GM19035 (cell line): Measurements from ENCODE around the gene LIMS1.
"Not testable (repeated sequence)": the region's sequence is repeated elsewhere in the genome, so short reads cannot be mapped to it uniquely, and the experiment has no call there.

Experiments used
- ATAC-seq: cut with Tn5 transposase; IDR thresholded peaks from one replicate; pipeline ENCODE4 v1.9.1; 2021; ENCODE audit not compliant: unreplicated experiment

LIMS1 gene

GRCh38 chr2:108533832-108534583 lies at the start of gene LIMS1:
LIMS1 (plus strand) TSS chr2:108534470; CDS start chr2:108534563, 93 bp downstream.
- ATAC-seq = peak; percentile 84

- ATAC-seq = no peak
These were observed 49.0 kb upstream of the LIMS1 start for GRCh38 chr2:108485253-108485652.

- ATAC-seq = no peak
These were observed 43.7 kb upstream of the LIMS1 start for GRCh38 chr2:108490506-108491122.

- no peak for ATAC-seq
These were observed 42.4 kb upstream of the LIMS1 start for GRCh38 chr2:108491848-108492247.

- ATAC-seq = no peak
These were observed 41.9 kb upstream of the LIMS1 start for GRCh38 chr2:108492364-108492763.

GRCh38 chr2:108496167-108496566 lies 38.1 kb upstream of the LIMS1 start:
- not testable (repeated sequence) for ATAC-seq

GRCh38 chr2:108507620-108508019 lies 26.6 kb upstream of the LIMS1 start:
- ATAC-seq = not testable (repeated sequence)

GRCh38 chr2:108512431-108512830 lies 21.8 kb upstream of the LIMS1 start:
- not testable (repeated sequence) for ATAC-seq

- not testable (repeated sequence) for ATAC-seq
These were observed 19.8 kb upstream of the LIMS1 start for GRCh38 chr2:108514478-108514877.

- not testable (repeated sequence) for ATAC-seq
These were observed 9.6 kb upstream of the LIMS1 start for GRCh38 chr2:108524688-108525087.

- not testable (repeated sequence) for ATAC-seq
These were observed 9.0 kb upstream of the LIMS1 start for GRCh38 chr2:108525258-108525657.

- ATAC-seq = no peak
These were observed 2.6 kb upstream of the LIMS1 start for GRCh38 chr2:108531674-108532055.

GRCh38 chr2:108534584-108535356 lies 500 bp downstream of the LIMS1 start:
- peak; percentile 39 for ATAC-seq

- ATAC-seq = no peak
These were observed 1.0 kb downstream of the LIMS1 start for GRCh38 chr2:108535357-108535631.

GRCh38 chr2:108536133-108536780 lies 2.0 kb downstream of the LIMS1 start:
- no peak for ATAC-seq

- ATAC-seq = no peak
These were observed 2.6 kb downstream of the LIMS1 start for GRCh38 chr2:108536911-108537310.

- ATAC-seq = no peak
These were observed 3.8 kb downstream of the LIMS1 start for GRCh38 chr2:108538000-108538625.

- no peak for ATAC-seq
These were observed 7.2 kb downstream of the LIMS1 start for GRCh38 chr2:108541451-108541850.

- no peak for ATAC-seq
These were observed 7.8 kb downstream of the LIMS1 start for GRCh38 chr2:108542071-108542470.

GRCh38 chr2:108547606-108548005 lies 13.3 kb downstream of the LIMS1 start:
- no peak for ATAC-seq
